ENCODE measurements around the gene CCDC83.
"Not testable (repeated sequence)": the region's sequence is repeated elsewhere in the genome, so short reads cannot be mapped to it uniquely, and the experiment has no call there.

Gene CCDC83

GRCh38 chr11:85912414-85912813 lies 57.2 kb downstream of the CCDC83 start:
- H3K27ac ChIP-seq: no peak overlapping the region
- TF ChIP-seq CTCF (IDR thresholded peaks at IDR 0.05) (no peak), ZFX (IDR thresholded peaks at IDR 0.05; ENCODE audit: borderline replicate concordance) (no peak)

- TF ChIP-seq CTCF (IDR thresholded peaks at IDR 0.05) (no peak), ZFX (IDR thresholded peaks at IDR 0.05; ENCODE audit: borderline replicate concordance) (no peak)
- H3K27ac ChIP-seq: no peak overlapping the region
These were observed 58.3 kb downstream of the CCDC83 start for GRCh38 chr11:85913513-85913912.

GRCh38 chr11:85914425-85914824 lies 59.2 kb downstream of the CCDC83 start:
- TF ChIP-seq CTCF (IDR thresholded peaks at IDR 0.05) (no peak), ZFX (IDR thresholded peaks at IDR 0.05; ENCODE audit: borderline replicate concordance) (no peak)
- no peak overlapping the region for H3K27ac ChIP-seq

GRCh38 chr11:85918910-85919794 lies 64.0 kb downstream of the CCDC83 start:
- TF ChIP-seq ZFX (IDR thresholded peaks at IDR 0.05; ENCODE audit: borderline replicate concordance): no peak
- TF ChIP-seq CTCF (IDR thresholded peaks at IDR 0.05): no peak
- no peak overlapping the region for H3K27ac ChIP-seq

GRCh38 chr11:85922367-85922766 lies 67.2 kb downstream of the CCDC83 start:
- H3K27ac ChIP-seq: no peak overlapping the region
- TF ChIP-seq ZFX (IDR thresholded peaks at IDR 0.05; ENCODE audit: borderline replicate concordance) (no peak), CTCF (IDR thresholded peaks at IDR 0.05) (no peak)

- TF ChIP-seq ZFX (IDR thresholded peaks at IDR 0.05; ENCODE audit: borderline replicate concordance): no peak
- TF ChIP-seq CTCF (IDR thresholded peaks at IDR 0.05): no peak
- no peak overlapping the region for H3K27ac ChIP-seq
These were observed 68.3 kb downstream of the CCDC83 start for GRCh38 chr11:85923455-85923854.

GRCh38 chr11:85926653-85927214 lies 71.6 kb downstream of the CCDC83 start:
- not testable (repeated sequence) for H3K27ac ChIP-seq

Data from 22Rv1 (cell line).